HG02870 (cell line): ENCODE measurements around the gene FOXA1.

Experiments
- ATAC-seq: cut with Tn5 transposase; IDR thresholded peaks from one replicate; pipeline ENCODE4 v1.9.1; 2021; ENCODE audit warnings: mild to moderate bottlenecking, moderate library complexity; ENCODE audit not compliant: unreplicated experiment

Gene FOXA1

DNA sequence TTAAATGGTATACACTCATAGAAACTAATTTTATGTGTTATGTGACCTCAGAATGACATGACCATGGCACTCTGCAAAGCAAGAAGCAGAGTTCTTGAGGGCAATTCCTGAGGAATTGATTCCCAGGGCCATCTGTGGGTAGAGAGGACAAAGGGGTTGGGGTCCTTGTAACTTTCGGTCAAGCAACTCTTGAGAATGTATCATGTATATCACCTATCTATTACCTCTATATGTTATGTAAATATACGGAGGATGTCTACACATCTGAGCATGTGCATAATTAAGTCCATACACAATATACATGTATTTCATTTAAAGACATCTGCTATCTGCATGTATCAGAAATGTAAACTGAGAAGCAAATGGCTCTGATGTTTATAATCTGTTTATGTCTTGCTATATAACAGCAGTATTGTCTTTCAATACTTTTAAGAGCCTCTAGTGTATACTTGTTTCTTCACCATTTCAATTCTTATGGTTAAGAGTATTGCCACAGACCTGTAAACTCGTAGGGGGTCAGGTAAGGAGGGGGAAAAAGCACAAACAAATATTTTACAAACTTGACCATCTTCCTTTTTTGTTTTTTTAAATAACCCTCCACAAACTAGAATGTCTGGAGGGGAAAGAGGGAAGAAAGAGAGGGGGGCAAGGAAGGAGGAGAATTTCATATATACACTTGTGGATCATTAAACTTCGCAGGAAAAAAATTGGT, 4.5 kb downstream of the FOXA1 start:
- no peak for ATAC-seq

DNA sequence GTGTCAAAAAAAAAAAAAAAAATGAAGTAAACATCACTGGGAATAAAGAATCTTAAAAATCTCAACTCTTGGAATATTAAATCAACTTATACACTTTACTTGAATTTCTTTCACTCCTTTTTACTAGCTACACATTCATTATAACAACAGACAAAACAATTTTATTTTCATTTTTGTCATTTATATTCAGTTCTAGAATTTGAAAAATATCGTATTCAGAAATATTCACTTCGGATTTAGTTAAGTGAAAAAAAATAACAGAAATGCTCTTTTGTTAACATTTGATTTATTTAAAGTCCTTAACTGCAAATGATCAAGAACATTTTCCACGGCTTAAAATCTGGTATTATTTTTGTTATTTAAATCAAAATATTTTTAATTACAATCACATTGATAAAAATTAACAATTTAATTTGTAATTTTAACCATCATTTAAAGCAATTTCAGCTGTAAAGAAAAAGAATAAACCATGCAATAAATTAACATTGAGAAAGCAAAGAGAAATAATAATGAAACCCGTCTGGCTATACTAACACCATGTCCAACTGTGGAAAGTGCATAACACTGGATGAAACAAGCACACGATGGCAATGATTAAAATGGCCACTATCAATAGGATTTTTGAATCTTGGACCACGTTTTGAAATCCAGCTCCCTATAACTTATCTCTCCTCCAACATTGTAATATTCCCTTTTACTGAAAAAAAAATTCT, 5.2 kb downstream of the FOXA1 start:
- no peak for ATAC-seq

DNA sequence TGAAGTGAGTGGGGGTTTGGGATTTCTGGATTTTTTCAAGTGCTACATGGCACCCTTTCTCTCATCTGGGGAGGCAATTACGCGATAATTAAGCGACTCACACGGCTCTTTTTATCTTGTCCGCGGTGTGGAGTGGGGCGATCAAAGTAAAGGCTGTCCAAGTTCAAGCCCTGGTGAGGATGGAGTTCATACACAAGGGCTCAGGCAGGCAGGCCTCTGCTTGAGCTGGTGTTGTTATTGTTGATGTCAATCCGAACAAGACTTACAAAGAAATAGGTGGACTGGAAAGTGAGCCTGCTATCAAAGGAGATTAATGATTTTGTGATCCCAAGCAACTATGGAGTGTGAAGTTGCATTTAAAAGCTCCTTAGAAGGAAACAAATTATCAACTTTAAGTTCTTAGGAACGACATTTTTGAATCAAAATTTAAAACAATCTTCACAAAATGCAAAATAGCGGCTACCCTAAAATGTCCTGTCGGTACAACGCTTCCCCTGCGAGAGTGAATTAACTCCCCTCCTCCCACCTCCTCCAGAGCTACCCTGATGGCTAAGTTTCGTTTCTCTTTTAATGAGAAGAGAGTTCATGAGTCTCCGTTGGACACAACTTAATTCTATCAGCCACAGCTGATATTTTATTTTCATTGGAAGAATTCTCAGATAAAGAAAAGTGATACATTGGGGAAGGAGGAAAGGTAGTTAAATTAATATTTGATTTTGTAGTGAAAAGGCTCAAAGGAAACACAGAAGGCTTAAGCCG, 5.9 kb downstream of the FOXA1 start:
- no peak for ATAC-seq

DNA sequence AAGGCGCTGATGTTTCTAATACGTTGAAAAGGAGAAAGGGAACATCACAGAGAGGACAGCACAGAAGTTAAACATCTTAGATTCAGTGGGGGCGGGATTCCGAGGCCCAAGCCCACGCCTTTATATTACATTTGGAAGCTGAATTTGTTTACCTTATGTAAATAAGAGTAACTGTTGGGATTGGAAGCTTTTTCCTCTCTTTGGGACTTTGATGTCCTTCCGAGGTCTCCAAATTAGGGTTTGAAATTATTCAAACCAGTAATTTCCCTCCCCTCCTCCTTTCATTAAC, 6.4 kb downstream of the FOXA1 start:
- ATAC-seq: no peak

DNA sequence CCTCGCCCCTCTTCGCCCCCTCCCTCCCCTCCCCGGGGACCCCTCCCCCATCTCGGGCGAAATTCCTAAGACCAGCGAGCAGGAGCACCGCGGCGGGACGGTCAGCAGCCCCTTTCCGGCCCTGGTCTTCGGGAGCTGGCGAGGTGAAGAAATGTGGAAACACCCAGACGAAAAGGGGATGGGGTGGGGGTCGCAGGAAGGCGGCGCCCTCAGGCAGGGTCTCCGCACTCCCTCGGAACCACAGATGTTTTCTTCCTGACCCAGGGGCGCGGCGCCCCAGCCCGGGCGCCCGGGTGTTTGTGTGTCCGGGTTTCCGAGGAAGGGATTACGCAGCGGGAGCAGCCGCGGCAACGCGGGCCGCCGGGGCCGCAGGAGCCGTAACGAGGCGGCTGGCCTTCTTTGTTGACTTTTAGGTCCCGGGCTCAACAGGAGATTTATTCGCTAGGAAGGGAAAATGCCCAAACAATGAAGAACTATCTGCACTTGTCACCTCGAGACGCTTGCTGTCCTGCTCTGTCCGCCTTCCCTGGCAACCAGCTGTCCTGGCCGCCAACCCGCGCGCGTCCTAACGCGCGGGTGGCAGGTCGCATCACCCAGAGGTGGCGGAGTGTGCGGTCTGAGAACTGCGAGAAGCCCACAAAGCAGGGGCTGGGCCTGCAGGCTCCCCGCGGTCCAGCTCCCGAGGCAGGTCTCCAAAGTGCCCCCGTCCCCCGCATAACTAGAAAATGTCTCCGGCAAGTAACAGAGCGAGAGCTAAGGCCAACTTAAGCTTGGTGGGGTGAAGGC, 7.0 kb downstream of the FOXA1 start:
- no peak for ATAC-seq

DNA sequence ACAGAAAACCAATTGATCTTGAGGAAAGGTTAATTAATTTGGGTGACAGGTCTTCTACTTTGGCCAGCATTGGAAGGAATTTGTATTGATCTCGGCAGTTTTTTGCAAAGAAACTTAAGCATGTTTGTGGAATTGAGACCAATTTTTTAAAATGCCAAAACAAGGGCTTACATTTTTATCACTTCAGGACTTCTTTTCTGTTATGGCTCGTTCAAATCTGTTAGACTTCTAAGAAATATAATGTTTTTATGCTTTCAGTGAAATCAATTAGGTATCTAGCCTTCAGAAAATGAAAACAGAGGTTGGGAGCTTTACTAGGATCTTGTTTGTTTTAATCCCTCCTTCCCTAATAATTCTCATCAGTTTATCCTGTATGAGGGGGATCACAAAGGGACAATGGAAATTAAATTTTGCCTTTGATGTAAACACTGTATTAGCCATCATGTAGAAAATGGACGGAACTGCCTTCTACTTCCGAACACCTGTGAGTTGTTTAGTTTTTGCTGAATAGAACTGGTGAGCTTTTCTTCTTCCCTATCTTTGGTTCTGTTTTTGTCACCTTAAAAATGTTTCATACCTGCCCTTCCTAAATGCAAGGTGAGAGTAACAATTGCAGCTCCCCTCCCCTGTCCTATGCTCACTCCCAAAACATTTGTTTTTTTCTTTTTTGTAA, 7.8 kb downstream of the FOXA1 start:
- no peak for ATAC-seq

DNA sequence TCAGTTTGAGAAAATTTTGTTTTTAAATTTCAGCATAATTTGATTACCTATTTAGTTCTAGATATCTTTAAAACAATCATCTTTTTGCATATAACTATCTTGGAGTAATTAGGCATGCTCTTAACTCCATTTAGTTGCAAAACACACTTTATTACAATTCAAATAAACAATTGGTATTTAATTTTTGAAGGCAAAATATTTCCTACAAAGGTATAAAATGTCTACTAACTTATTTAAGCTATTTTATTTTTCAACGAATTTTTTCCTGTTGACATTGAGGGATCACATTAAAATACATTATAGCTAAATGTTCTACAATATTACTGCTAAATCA, 8.3 kb downstream of the FOXA1 start:
- ATAC-seq: no peak

DNA sequence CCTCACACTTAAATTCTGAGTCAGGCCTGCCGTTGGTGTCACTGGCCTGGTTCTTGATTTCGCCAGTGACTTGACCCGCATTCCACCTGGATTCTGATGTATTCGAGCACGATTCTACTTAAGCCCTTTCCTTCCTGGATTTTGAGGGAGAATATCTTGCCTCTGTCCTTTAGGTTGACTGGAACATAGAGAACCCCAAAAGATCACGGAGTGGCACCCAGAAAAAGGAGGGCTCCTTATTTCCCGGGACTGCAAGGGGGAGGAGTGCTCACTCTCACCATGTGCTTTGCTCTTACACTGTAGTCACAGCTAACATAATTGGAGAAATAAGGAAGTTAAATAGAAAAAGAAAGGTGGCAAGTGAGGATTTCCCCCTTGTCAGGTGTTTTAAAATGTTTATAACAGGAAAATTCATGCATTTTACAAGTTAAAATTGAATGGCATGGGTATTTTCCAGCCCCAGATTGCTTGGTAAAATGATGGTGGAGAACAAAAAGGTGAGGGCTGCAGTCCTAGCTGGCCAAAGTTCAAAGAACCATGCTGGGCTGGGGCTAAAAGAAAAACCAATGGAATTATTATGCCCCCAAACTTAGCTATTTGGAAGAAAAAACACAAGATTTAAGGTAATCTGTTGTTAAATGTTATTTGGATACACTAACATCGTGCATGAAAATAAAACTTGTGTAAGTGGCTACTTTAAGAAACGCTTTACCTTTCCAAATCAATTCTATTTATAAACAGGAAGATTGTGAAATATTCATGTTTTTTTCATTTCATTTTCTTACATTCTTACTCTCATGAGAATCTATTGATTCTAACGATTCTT, 8.9 kb downstream of the FOXA1 start:
- no peak for ATAC-seq

DNA sequence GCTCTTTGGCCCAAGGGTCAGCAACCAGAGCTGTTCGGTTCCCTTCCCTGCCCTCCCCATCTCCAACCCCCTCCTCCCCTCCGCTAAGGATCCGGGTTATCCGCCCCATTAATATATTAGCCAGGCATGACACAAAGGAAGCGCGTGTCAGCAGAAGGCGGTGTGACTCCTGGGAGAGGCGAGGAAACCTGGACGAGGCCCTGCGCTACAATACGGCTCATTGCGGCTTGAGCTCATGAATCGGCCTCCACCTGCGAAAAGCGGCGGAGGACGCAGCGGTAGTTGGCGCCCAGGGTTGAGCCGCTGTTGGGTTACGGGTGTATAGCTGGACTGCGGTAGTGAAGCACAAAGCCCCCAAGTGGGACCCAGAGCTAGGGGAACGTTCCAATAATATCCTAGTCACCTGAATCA, 9.9 kb downstream of the FOXA1 start:
- no peak for ATAC-seq

DNA sequence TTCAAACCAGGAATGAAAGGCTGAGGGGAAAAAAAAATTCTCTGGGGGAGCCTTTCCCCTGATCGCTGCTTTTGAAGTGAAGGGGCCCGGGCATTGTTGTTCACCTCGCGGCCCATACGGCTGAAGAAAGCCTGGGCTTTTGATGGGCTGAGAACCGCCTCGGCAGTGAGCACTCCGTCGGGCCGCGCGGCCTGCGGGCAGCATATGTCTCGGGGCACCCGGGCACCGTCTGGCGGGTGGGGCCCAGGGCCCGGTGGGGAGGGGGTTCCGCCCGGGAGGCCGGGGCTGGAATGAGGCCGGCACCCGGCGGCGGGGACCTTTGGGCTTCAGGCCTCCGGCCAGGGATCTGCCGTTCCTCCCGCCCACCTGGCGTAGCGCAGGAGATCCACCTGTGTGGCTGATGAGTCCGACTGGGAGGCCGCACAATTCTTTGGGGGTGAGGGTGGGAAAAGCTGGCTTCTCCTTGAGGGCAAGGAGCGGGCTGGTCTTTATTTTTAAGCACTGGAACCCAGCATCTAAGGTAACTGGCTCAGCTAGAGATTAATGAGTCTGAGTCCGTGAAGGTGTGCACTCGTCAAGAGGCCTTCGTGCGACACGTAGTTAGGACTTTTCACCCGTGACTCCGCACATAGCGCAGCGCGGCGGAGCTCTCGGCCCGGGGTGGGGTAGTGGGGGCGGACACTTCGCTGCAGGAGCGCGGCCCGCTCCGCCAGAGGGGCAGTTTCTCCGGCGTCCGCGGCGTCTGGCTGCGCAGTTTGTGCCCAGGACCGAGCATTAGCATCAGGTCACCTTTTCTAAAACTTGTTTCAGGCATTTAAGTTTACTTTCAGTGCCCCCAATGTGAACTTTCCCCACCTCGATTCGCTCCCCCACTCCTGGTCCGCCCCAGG, 10.6 kb downstream of the FOXA1 start:
- ATAC-seq: no peak

DNA sequence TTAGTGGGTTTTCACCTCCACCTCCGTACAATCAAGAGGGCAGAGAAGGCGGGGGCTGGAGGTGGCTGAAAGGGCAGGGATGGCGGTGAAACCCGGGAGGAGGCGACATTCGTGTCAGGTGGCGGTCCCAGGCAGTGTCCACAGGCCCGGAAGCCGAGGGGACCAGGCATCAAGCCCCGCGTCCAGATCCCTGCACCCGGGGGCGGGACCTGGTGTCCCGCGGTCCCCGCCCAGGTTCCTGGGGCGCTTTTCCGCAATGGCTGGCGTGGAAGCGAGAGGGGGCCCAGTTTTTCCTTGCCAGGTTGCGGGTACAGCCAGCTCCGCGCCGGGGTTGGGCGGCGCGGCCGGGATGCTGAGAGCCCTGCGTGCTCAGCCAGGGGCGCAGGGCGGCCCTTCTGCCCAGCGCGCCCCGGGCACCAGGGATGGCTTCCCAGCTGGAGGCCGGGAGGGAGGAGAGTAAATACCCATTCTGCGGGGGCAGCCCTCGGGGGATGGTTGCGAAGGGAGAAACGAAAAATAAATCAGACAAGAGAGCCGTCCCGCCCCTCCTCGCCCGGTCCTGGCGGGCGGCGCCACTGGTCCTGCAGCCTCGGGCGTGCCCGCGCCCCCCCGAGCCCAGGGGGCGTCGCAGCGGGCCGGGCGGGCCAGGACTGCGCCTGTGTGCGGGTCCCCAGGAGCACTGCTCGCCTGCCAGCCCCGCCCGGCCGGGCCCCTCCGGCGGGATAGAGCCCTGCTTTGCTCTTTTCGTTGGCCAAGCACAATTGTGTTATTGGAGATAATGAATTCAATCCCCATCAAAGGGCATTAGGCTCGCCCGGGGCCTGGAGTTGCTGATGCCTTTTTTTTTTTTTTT, 11.5 kb downstream of the FOXA1 start:
- no peak for ATAC-seq

DNA sequence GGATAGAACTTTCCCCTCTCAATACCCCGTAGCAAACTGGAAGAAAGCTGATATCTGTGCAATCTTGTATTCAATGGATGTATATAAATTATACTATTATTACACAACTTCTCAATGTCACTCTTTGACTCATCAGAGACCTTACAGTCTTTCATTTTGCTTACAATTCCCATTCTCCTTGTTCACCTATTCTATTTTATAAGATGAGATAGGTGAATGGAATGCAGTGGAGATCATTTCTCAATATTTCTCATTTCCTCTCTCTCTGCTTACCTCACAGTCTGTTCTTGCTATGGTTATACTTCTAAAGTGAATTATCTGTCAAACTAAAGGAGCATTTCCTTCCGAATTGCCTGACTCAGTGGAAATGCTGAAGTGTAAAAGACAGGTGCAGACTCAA, 14.9 kb downstream of the FOXA1 start:
- no peak for ATAC-seq

DNA sequence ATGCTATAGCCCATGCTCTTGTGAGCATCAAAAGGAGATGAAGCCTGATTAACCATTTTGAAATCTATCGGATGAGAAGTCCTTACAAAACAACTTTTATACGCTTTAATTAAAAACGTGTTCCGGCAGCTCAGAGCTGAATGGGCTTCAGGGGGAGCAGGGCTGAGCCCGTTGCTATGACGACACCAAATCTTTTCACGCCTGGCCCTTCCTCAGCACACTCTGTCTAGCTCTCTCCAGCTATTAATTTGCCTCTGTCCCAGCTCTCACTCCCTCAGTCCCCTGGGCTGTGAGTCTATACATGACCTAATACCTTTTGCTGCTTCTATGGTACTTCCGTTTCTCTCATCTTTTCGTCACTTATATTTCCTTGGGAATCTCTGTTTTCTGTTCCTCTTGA, 15.8 kb downstream of the FOXA1 start:
- no peak for ATAC-seq

DNA sequence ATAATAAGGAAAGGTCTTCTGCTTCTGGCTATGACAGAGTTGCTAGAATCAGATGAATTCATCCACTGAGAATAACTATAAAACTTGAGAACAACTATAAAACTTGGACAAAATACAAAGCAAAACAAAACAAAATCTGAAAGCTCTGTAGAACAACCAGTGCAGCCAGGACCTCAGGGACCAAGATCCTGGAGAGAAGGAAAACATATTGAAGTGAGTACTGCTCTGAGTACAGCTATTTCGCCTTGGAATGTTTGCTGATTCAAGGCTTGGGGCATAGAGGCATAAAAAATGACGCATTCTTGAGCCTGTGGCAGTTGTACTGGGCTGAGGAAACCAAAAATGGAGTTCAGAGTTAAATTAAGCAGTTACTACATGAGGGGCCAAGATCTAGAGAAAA, 21.7 kb downstream of the FOXA1 start:
- no peak for ATAC-seq

DNA sequence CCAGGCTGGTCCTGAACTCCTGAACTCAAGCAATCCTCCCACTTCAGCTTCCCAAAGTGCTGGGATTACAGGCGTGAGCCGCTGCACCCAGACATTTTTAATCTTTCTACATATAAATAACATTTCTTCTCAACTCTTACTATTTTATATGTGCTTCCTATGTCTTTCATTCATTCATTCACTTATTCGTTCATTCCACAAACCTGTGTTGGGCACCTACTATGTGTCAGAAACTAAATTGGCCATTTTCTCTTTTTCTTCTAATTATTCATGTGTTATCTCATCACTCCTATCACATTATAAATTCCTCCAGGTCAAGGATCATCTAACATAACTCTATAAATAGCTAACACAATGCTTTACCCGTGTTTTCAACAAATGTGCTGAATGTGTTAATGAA, 23.7 kb downstream of the FOXA1 start:
- ATAC-seq: no peak

DNA sequence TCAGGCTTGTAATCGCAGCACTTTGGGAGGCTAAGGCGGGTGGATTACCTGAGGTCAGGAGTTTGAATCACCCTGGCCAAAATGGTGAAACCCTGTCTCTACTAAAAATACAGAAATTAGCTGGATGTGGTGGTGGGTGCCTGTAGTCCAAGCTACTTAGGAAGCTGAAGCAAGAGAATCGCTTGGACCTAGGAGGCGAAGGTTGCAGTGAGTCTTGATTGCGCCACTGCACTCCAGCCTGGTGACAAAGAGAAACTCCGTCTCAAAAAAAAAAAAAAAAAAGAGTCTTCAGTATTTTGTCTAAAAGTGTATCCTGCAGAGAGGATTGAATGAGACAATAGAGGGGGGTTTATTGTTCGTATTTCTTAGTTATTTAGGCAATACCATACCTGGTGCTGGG, 25.3 kb downstream of the FOXA1 start:
- no peak for ATAC-seq

DNA sequence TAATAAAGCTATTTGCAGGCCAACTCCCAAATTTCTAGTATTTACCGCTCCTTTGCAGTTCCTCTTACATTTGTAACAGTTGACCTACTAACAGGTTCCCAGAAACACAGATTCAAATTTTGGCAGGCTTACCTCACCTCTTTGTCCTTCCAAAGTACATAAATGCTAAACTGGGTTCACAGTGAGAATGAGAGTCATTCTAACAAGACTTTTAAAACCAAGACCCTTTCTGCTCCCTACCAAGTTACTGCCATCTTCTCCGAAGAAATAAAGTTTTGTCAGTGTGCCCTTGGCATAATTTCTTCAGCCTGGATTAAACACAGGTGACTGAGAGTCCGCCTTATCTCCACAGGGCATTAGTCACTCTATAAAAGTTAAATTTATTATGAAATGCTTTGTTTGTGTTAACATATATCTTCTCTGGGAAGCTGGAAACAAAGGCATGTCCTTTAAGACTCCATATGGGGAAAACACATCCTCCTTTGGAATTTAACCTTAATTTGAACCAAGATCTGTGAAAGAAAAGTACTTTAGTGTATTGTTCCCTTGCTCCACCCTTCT, 28.2 kb downstream of the FOXA1 start:
- ATAC-seq: no peak

DNA sequence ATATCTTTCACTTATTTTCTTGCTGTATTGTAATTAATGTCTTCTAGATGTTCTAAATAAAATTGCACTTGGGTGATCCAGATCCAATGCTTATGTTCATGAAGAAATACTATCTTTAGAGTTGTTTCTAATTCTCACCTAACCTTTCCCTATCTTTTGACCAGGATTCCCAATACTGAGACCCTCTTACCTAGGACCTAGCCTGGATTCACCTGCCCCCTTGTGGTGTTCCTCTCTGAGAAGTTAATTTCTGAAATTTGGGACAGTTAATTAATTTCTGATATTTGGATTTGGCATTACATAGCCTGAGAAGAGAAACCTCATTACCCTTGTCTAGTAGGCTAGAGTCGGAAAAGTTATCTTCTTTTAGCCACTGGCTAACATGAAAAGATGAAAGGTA, 29.5 kb downstream of the FOXA1 start:
- ATAC-seq: no peak
